Liver (tissue), 9 donors: ENCODE measurements around the gene ORC5. TPM values are rescaled to one million over a fixed set of nuclear protein-coding genes. Genes with fewer than 3 reads are reported as not detected.

ENCODE experiments used
- DNase-seq: peaks from one replicate; pipeline ENCODE4 v3.0.0-alpha.2; 2017; ENCODE audit warnings: low spot score
- H3K27ac ChIP-seq, 2 donors: one replicate each; pipeline ENCODE4 v1.7.0; 2013; ENCODE audit warnings: inconsistent platforms in 2 of 2, low read length in 2 of 2, control low read depth in 1 of 2, low read depth in 1 of 2, mild to moderate bottlenecking in 1 of 2
- H3K27me3 ChIP-seq, 4 donors: one replicate each; pipeline versions ENCODE4 v1.6.1 to v1.7.0; 2013; ENCODE audit warnings: low read length in 3 of 4, inconsistent platforms in 1 of 4, mild to moderate bottlenecking in 1 of 4, moderate library complexity in 1 of 4; ENCODE audit not compliant: control insufficient read depth in 4 of 4, insufficient read depth in 4 of 4
- H3K36me3 ChIP-seq, 4 donors: one replicate each; pipeline versions ENCODE4 v1.6.1 to v1.7.0; 2013; ENCODE audit warnings: low read length in 3 of 4, mild to moderate bottlenecking in 3 of 4, low read depth in 1 of 4, moderate library complexity in 1 of 4; ENCODE audit not compliant: control insufficient read depth in 4 of 4, insufficient read depth in 3 of 4
- H3K4me1 ChIP-seq, 4 donors: one replicate each; pipeline versions ENCODE4 v1.6.1 to v1.7.0; 2013; ENCODE audit warnings: low read length in 3 of 4, mild to moderate bottlenecking in 3 of 4, moderate library complexity in 1 of 4; ENCODE audit not compliant: control insufficient read depth in 4 of 4, insufficient read depth in 4 of 4
- H3K4me3 ChIP-seq, 3 donors: one replicate each; pipeline versions ENCODE4 v1.6.1 to v1.7.0; 2013; ENCODE audit warnings: low read length in 3 of 3, control low read depth in 1 of 3, low read depth in 1 of 3, mild to moderate bottlenecking in 1 of 3
- H3K9ac ChIP-seq, 2 donors: one replicate each; pipeline ENCODE4 v1.7.0; 2013; ENCODE audit warnings: low read length in 2 of 2, mild to moderate bottlenecking in 2 of 2, moderate library complexity in 2 of 2, control low read depth in 1 of 2, low read depth in 1 of 2
- H3K9me3 ChIP-seq, 4 donors: one replicate each; pipeline versions ENCODE4 v1.6.1 to v1.7.0; 2013; ENCODE audit warnings: low read length in 3 of 4; ENCODE audit not compliant: control insufficient read depth in 4 of 4
- ATF3 ChIP-seq: IDR thresholded peaks from 2 replicates; pipeline ENCODE4 v1.6.1; 2016; ENCODE audit warnings: antibody characterized with exemption
- CTCF ChIP-seq: fragments of 150-350 bp; IDR thresholded peaks from 2 replicates; pipeline ENCODE4 v1.5.1; 2017; ENCODE audit warnings: improper control_type of control experiment, low read depth, low read length; ENCODE audit not compliant: missing input control
- EGR1 ChIP-seq, 2 donors: IDR thresholded peaks; 2 replicates each; pipeline ENCODE4 v1.6.1; 2016 to 2018; ENCODE audit warnings: antibody characterized with exemption in 2 of 2, low read depth in 2 of 2
- FOXA1 ChIP-seq: IDR thresholded peaks from 2 replicates; pipeline ENCODE4 v1.6.1; 2016; ENCODE audit warnings: antibody characterized with exemption
- FOXA2 ChIP-seq: IDR thresholded peaks from 2 replicates; pipeline ENCODE4 v1.6.1; 2016; ENCODE audit warnings: antibody characterized with exemption
- GABPA ChIP-seq, 2 donors: IDR thresholded peaks in 1 of 2; conservative IDR thresholded peaks in 1 of 2; 2 replicates each; pipeline ENCODE4 v1.6.1; 2016; ENCODE audit warnings: antibody characterized with exemption in 2 of 2, mild to moderate bottlenecking in 1 of 2, moderate library complexity in 1 of 2
- HNF4G ChIP-seq: IDR thresholded peaks from 2 replicates; pipeline ENCODE4 v1.6.1; 2016; ENCODE audit warnings: antibody characterized with exemption
- JUND ChIP-seq, 2 donors: IDR thresholded peaks; 2 replicates each; pipeline ENCODE4 v1.6.1; 2016; ENCODE audit warnings: antibody characterized with exemption in 2 of 2
- MAX ChIP-seq: IDR thresholded peaks from 2 replicates; pipeline ENCODE4 v1.6.1; 2016; ENCODE audit warnings: antibody characterized with exemption
- NR2F2 ChIP-seq: IDR thresholded peaks from 2 replicates; pipeline ENCODE4 v1.6.1; 2016; ENCODE audit warnings: antibody characterized with exemption
- RAD21 ChIP-seq, 2 donors: IDR thresholded peaks; 2 replicates each; pipeline ENCODE4 v1.6.1; 2016; ENCODE audit warnings: antibody characterized with exemption in 2 of 2, mild to moderate bottlenecking in 2 of 2
- REST ChIP-seq: IDR thresholded peaks from 2 replicates; pipeline ENCODE4 v1.6.1; 2016; ENCODE audit warnings: antibody characterized with exemption, mild to moderate bottlenecking
- RXRA ChIP-seq, 2 donors: IDR thresholded peaks; 2 replicates each; pipeline ENCODE4 v1.6.1; 2017 to 2018; ENCODE audit warnings: antibody characterized with exemption in 2 of 2, mild to moderate bottlenecking in 1 of 2
- SP1 ChIP-seq: IDR thresholded peaks from 2 replicates; pipeline ENCODE4 v1.6.1; 2018; ENCODE audit warnings: antibody characterized with exemption, mild to moderate bottlenecking
- TAF1 ChIP-seq: conservative IDR thresholded peaks from 2 replicates; pipeline ENCODE4 v1.6.1; 2016; ENCODE audit warnings: antibody characterized with exemption, mild to moderate bottlenecking
- YY1 ChIP-seq: IDR thresholded peaks from 2 replicates; pipeline ENCODE4 v1.6.1; 2016; ENCODE audit warnings: antibody characterized with exemption, mild to moderate bottlenecking
- ZBTB33 ChIP-seq: IDR thresholded peaks from 2 replicates; pipeline ENCODE4 v1.6.1; 2016; ENCODE audit warnings: antibody characterized with exemption
- WGBS: extraction: QIAGEN DNeasy Blood & Tissue Kit; methylation state at CpG from one replicate; pipeline ENCODE4 v1.1.7; 2013; 5-methylcytosine and 5-hydroxymethylcytosine counted together
- polyA plus RNA-seq, 2 donors: library from polyadenylated mRNA; stranded (reverse) in 1 of 2; unstranded in 1 of 2; fragments of 200-250 nt in 1 of 2; fragments of >200 nt in 1 of 2; fragmentation: Nextera tagmentation in 1 of 2; extraction: Ambion mirVana in 1 of 2; gene quantifications; one replicate each; pipeline versions ENCODE4 v1.2.1 to v1.2.3, GENCODE V29; 2013 to 2015
- total RNA-seq, 2 donors: library from RNA; depleted of rRNA; stranded (reverse); fragments of >200 nt; gene quantifications; one replicate each; pipeline ENCODE4 v1.2.3, GENCODE V29; 2014
- donor health status: healthy.
- donor health status: healthy.
- donor health status: healthy.
- donor health status: healthy.
- donor health status: healthy.

Gene ORC5
- total and polyA plus RNA-seq, 4 donors: 8.4 to 20.7 (median 11.5) TPM

GRCh38 chr7:104192434-104192833, 15.4 kb downstream of the ORC5 start:
- no peak for TF ChIP-seq REST
- TF ChIP-seq SP1: no peak
- no peak for TF ChIP-seq YY1
- no peak overlapping the region for H3K9ac ChIP-seq
- H3K4me1 ChIP-seq: no peaks in the 10 kb centered on the region
- H3K27ac ChIP-seq: no peak overlapping the region
- H3K4me3 ChIP-seq: no peak overlapping the region
- DNase-seq: no peak
- WGBS: 99% methylated on average over 1 of the region's 1 CpG
- peaks cover 2 to 38% (median 19%) of the 10 kb centered on the region in 4 donors for H3K36me3 ChIP-seq
- no peaks in the 10 kb centered on the region for H3K27me3 ChIP-seq
- H3K9me3 ChIP-seq: no peaks in the 10 kb centered on the region

- 48% methylated on average over 3 of the region's 3 CpGs for WGBS
These were observed 22.5 kb downstream of the ORC5 start for GRCh38 chr7:104185346-104185745.

More at GRCh38 chr7:104185346-104185745, 22.5 kb downstream of the ORC5 start:
- Histone ChIP-seq H3K27ac (no peak overlapping the region), H3K9ac (no peak overlapping the region), H3K4me1 (no peaks in the 10 kb centered on the region), H3K27me3 (no peaks in the 10 kb centered on the region), H3K4me3 (no peak overlapping the region), H3K36me3 (peaks cover 5 to 49% (median 12%) of the 10 kb centered on the region in 4 donors), H3K9me3 (no peaks in the 10 kb centered on the region)
- TF ChIP-seq HNF4G (no peak), CTCF (no peak), MAX (no peak), ZBTB33 (no peak), GABPA (IDR thresholded peaks at IDR 0.05 in 1 of 2, conservative IDR thresholded peaks at IDR 0.05 in 1 of 2) (no peak), TAF1 (no peak), RAD21 (IDR thresholded peaks at IDR 0.05) (no peak), EGR1 (IDR thresholded peaks at IDR 0.05; ENCODE audit: low read depth in 2 of 2) (no peak), ATF3 (no peak), NR2F2 (no peak), YY1 (no peak), SP1 (no peak), REST (no peak), RXRA (IDR thresholded peaks at IDR 0.05) (no peak), FOXA2 (no peak), FOXA1 (no peak), JUND (IDR thresholded peaks at IDR 0.05) (no peak)
- DNase-seq: no peak
